ENCODE measurements around the gene MR1.

Gene MR1

GRCh38 chr1:181083842-181084605 is 50.2 kb downstream of the MR1 start:
- Histone ChIP-seq H3K27ac (peak overlapping the region; percentile 13), H3K4me3 (ENCODE audit: low read depth in 1 of 2, low read length in 1 of 2) (no peak overlapping the region), H3K4me1 (ENCODE audit: control insufficient read depth in 1 of 2, insufficient read depth in 1 of 2, low read depth in 1 of 2, low read length in 1 of 2) (peaks cover 18 to 19% of the 10 kb centered on the region in 2 experiments), H3K9me3 (no peaks in the 10 kb centered on the region), H3K27me3 (no peaks in the 10 kb centered on the region), H3K36me3 (no peaks in the 10 kb centered on the region)
- TF ChIP-seq CTCF (IDR thresholded peaks at IDR 0.05) = peak; percentile 51

- Histone ChIP-seq H3K4me3 (ENCODE audit: low read depth in 1 of 2, low read length in 1 of 2) (no peak overlapping the region), H3K27me3 (no peaks in the 10 kb centered on the region), H3K4me1 (ENCODE audit: control insufficient read depth in 1 of 2, insufficient read depth in 1 of 2, low read depth in 1 of 2, low read length in 1 of 2) (peaks cover 18 to 19% of the 10 kb centered on the region in 2 experiments), H3K27ac (no peak overlapping the region), H3K9me3 (no peaks in the 10 kb centered on the region), H3K36me3 (no peaks in the 10 kb centered on the region)
- TF ChIP-seq CTCF (IDR thresholded peaks at IDR 0.05) = no peak
Observed at GRCh38 chr1:181084606-181084969, 50.8 kb downstream of the MR1 start.

- TF ChIP-seq CTCF (IDR thresholded peaks at IDR 0.05) = no peak
- Histone ChIP-seq H3K27me3 (no peaks in the 10 kb centered on the region), H3K36me3 (no peaks in the 10 kb centered on the region), H3K4me3 (ENCODE audit: low read depth in 1 of 2, low read length in 1 of 2) (no peak overlapping the region), H3K4me1 (ENCODE audit: control insufficient read depth in 1 of 2, insufficient read depth in 1 of 2, low read depth in 1 of 2, low read length in 1 of 2) (peaks cover 32% of the 10 kb centered on the region in 2 experiments), H3K27ac (no peak overlapping the region), H3K9me3 (no peaks in the 10 kb centered on the region)
Observed at GRCh38 chr1:181086091-181086490, 52.3 kb downstream of the MR1 start.

- TF ChIP-seq CTCF (IDR thresholded peaks at IDR 0.05) = no peak
- Histone ChIP-seq H3K36me3 (no peaks in the 10 kb centered on the region), H3K27me3 (no peaks in the 10 kb centered on the region), H3K9me3 (no peaks in the 10 kb centered on the region), H3K4me1 (ENCODE audit: control insufficient read depth in 1 of 2, insufficient read depth in 1 of 2, low read depth in 1 of 2, low read length in 1 of 2) (peaks cover 33 to 35% of the 10 kb centered on the region in 2 experiments), H3K27ac (peak overlapping the region; percentile 93), H3K4me3 (ENCODE audit: low read depth in 1 of 2, low read length in 1 of 2) (peak overlapping the region in 1 of 2 experiments; percentile 97)
Observed at GRCh38 chr1:181086926-181087325, 53.1 kb downstream of the MR1 start.

- H3K27me3 ChIP-seq = no peaks in the 10 kb centered on the region
- H3K27ac ChIP-seq = peak overlapping the region; percentile 93
- peaks cover 33 to 35% of the 10 kb centered on the region in 2 experiments for H3K4me1 ChIP-seq (ENCODE audit: control insufficient read depth in 1 of 2, insufficient read depth in 1 of 2, low read depth in 1 of 2, low read length in 1 of 2)
- no peaks in the 10 kb centered on the region for H3K36me3 ChIP-seq
- TF ChIP-seq CTCF (IDR thresholded peaks at IDR 0.05) = peak; percentile 20
- no peaks in the 10 kb centered on the region for H3K9me3 ChIP-seq
- peak overlapping the region; percentile 69 to 97 for H3K4me3 ChIP-seq (ENCODE audit: low read depth in 1 of 2, low read length in 1 of 2)
Observed at GRCh38 chr1:181087400-181087901, 53.7 kb downstream of the MR1 start.
